Measurements from ENCODE around the gene FOXA1.

DNA sequence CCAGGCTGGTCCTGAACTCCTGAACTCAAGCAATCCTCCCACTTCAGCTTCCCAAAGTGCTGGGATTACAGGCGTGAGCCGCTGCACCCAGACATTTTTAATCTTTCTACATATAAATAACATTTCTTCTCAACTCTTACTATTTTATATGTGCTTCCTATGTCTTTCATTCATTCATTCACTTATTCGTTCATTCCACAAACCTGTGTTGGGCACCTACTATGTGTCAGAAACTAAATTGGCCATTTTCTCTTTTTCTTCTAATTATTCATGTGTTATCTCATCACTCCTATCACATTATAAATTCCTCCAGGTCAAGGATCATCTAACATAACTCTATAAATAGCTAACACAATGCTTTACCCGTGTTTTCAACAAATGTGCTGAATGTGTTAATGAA, 23.7 kb downstream of the FOXA1 start:
- TF ChIP-seq, protein P1, sequence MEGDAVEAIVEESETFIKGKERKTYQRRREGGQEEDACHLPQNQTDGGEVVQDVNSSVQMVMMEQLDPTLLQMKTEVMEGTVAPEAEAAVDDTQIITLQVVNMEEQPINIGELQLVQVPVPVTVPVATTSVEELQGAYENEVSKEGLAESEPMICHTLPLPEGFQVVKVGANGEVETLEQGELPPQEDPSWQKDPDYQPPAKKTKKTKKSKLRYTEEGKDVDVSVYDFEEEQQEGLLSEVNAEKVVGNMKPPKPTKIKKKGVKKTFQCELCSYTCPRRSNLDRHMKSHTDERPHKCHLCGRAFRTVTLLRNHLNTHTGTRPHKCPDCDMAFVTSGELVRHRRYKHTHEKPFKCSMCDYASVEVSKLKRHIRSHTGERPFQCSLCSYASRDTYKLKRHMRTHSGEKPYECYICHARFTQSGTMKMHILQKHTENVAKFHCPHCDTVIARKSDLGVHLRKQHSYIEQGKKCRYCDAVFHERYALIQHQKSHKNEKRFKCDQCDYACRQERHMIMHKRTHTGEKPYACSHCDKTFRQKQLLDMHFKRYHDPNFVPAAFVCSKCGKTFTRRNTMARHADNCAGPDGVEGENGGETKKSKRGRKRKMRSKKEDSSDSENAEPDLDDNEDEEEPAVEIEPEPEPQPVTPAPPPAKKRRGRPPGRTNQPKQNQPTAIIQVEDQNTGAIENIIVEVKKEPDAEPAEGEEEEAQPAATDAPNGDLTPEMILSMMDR (conservative IDR thresholded peaks at IDR 0.05; ENCODE audit: low read depth, low read length): no peak
- TF ChIP-seq EZH2 (IDR thresholded peaks at IDR 0.05; ENCODE audit: borderline replicate concordance, low read depth, low read length, poor library complexity, severe bottlenecking): no peak

Data from A673 (cell line).